Body of pancreas (tissue), 4 donors: ENCODE data around the gene ACSF3. TPM values are rescaled to one million over a fixed set of nuclear protein-coding genes. Genes with fewer than 3 reads are reported as not detected.

Experiments used
- ATAC-seq: fragments of 150-250 bp; one replicate; pipeline ENCODE4 v1.9.1; 2016
- DNase-seq, 4 donors: peaks; one replicate each; pipeline ENCODE4 v3.0.0-alpha.2; 2019
- H3K27ac ChIP-seq, 4 donors: fragments of 200-600 bp; sonication (generic); 1 replicate in 3 of 4; 2 replicates in 1 of 4; pipeline versions ENCODE4 v1.5.1 to v1.6.1; 2016 to 2019; ENCODE audit warnings: mild to moderate bottlenecking in 1 of 4, mixed read lengths in 1 of 4, moderate library complexity in 1 of 4
- H3K27me3 ChIP-seq, 2 donors: fragments of 200-600 bp; sonication (generic); one replicate each; pipeline ENCODE4 v1.6.0; 2016; ENCODE audit warnings: mild to moderate bottlenecking in 1 of 2
- H3K36me3 ChIP-seq, 2 donors: fragments of 200-600 bp; sonication (generic); replicated peaks in 1 of 2; 2 replicates each; pipeline ENCODE4 v1.5.1; 2016; ENCODE audit warnings: low read depth in 2 of 2; ENCODE audit not compliant: insufficient read depth in 1 of 2
- H3K4me1 ChIP-seq: fragments of 200-600 bp; sonication (generic); one replicate; pipeline ENCODE4 v1.6.0; 2016
- H3K4me3 ChIP-seq, 2 donors: fragments of 200-600 bp; sonication (generic); 1 replicate in 1 of 2; 2 replicates in 1 of 2; pipeline ENCODE4 v1.5.1; 2016 to 2019
- H3K9me3 ChIP-seq, 3 donors: fragments of 200-600 bp; sonication (generic); 1 replicate in 2 of 3; 2 replicates in 1 of 3; pipeline ENCODE4 v1.5.1; 2016
- POLR2A ChIP-seq, 3 donors: fragments of 450-650 bp; IDR thresholded peaks; one replicate each; pipeline ENCODE4 v1.6.1; 2016; ENCODE audit warnings: antibody characterized with exemption in 3 of 3, mild to moderate bottlenecking in 2 of 3
- WGBS, 2 donors: methylation state at CpG; one replicate each; pipeline ENCODE4 v1.1.5; 2017; 5-methylcytosine and 5-hydroxymethylcytosine counted together
- intact Hi-C: fragments of 100-400 bp; cut with DNase I; formaldehyde crosslinking; loops from one replicate; pipeline ENCODE4 v1.15.1; 2023
- total RNA-seq, 2 donors: library from RNA; depleted of rRNA; stranded (reverse); fragments of >200 nt; gene quantifications; one replicate each; pipeline ENCODE4 v1.1.0, GENCODE V29; 2016
- TF ChIP-seq, protein P1 (sequence below), 7 experiments: fragments of 450-650 bp in 4 of 7; fragments of 200-600 bp in 3 of 7; sonication (generic) in 3 of 7; IDR thresholded peaks; one replicate each; pipeline ENCODE4 v1.5.1; 2016 to 2019; ENCODE audit warnings: antibody characterized with exemption in 7 of 7

The ACSF3 gene
- total RNA-seq, 2 donors from 2014 or later, result 22.1 to 48.8 TPM

DNA sequence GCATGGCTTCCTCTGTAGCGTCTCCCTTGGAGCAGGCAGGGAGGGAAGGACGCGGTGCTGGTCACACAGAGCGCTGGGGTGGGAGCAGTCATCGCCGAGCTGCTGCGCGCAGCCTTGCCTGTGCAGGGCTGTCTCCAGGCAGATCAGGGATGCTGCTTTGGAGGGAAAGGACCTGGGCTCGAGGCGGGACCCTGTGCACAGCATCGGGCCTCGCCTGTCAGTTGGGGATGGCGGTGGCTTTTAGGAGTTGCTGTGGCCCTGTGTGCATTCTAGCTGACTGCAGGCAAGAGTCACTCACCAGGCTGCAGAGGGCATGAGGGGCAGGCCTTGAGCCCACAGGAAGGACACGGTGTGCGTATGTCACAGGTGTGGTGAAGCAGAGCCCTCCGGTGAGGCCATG lies 10.1 kb downstream of the ACSF3 start:
- no peak for TF ChIP-seq POLR2A (IDR thresholded peaks at IDR 0.05)

DNA sequence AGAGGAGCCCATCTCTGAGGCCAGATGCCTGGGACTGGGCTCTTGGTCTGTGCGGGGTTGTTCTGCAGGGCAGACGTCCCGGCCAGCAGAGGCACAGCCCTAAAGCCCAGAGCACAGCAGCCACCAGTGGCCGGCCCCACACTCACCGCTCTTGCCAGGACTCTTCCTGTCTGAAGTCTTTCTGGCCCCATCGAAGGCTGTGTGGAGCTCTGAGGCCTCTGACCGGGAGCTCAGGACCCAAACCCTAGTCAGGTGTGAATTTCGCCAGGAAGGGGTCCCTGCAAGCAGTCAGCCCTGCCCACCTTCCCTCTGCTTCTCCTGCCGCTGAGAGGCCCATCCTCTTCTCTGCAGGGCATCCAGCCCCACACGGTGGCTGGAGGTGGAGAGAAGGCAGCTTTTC lies 10.7 kb downstream of the ACSF3 start:
- DNase-seq (peak in 1 of 4 donors; percentile 2), ATAC-seq (no peak)
- H3K27ac ChIP-seq, result no peak overlapping the region
- H3K4me3 ChIP-seq, result no peak overlapping the region
- H3K27me3 ChIP-seq, result no peaks in the 10 kb centered on the region
- 76 to 86% methylated on average over 5 to 10 of the region's 10 CpGs for WGBS, 2 donors
- intact Hi-C loops, result no loop called here
- peaks cover 4 to 17% of the 10 kb centered on the region in 2 donors for H3K36me3 ChIP-seq
- no peaks in the 10 kb centered on the region for H3K4me1 ChIP-seq
- H3K9me3 ChIP-seq, result no peaks in the 10 kb centered on the region
- TF ChIP-seq, protein P1, sequence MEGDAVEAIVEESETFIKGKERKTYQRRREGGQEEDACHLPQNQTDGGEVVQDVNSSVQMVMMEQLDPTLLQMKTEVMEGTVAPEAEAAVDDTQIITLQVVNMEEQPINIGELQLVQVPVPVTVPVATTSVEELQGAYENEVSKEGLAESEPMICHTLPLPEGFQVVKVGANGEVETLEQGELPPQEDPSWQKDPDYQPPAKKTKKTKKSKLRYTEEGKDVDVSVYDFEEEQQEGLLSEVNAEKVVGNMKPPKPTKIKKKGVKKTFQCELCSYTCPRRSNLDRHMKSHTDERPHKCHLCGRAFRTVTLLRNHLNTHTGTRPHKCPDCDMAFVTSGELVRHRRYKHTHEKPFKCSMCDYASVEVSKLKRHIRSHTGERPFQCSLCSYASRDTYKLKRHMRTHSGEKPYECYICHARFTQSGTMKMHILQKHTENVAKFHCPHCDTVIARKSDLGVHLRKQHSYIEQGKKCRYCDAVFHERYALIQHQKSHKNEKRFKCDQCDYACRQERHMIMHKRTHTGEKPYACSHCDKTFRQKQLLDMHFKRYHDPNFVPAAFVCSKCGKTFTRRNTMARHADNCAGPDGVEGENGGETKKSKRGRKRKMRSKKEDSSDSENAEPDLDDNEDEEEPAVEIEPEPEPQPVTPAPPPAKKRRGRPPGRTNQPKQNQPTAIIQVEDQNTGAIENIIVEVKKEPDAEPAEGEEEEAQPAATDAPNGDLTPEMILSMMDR (IDR thresholded peaks at IDR 0.05), result no peak
- TF ChIP-seq POLR2A (IDR thresholded peaks at IDR 0.05), result no peak

More for the DNA sequence above, 10.1 kb downstream of the ACSF3 start:
- H3K4me1 ChIP-seq, result no peaks in the 10 kb centered on the region
- peaks cover 4 to 17% of the 10 kb centered on the region in 2 donors for H3K36me3 ChIP-seq
- H3K9me3 ChIP-seq, result no peaks in the 10 kb centered on the region
- WGBS, 2 donors, result 87 to 93% methylated on average over 11 to 16 of the region's 16 CpGs
- no peak overlapping the region for H3K27ac ChIP-seq
- H3K4me3 ChIP-seq, result no peak overlapping the region
- intact Hi-C loops, result no loop called here
- no peaks in the 10 kb centered on the region for H3K27me3 ChIP-seq
- DNase-seq, result no peak
- no peak for ATAC-seq

DNA sequence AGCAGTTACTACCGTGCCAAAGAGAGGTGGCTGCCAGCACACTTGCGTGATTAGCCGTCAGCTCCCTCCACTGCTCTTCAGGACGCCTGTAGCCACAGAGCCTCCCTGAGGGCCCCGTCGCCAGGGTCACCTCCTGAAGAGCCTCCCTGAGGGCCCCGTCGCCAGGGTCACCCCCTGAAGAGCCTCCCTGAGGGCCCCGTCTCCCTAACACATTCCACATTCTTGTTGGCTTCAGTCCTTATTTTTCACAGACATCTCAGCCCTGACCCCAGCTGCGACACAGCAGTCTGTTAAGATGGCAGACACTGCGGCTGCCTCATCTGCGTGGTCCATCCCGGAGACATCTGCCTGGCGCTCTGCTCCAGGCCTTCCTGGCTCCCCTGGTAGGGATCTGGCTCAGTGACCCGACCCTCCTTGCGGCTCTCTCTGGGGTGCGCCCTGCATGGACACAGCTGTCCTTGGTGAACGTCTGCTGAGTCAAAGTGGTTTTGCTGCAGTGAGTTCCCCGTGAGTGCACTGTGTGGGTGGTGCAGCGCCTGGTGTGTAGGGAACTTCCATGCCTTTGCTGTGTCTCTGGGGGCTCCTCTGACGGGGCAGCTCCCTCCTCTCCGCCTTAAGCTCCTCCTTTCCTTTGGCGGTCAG lies 11.4 kb downstream of the ACSF3 start:
- H3K4me3 ChIP-seq, result no peak overlapping the region
- ATAC-seq (no peak), DNase-seq (no peak)
- intact Hi-C loops, result no loop called here
- H3K36me3 ChIP-seq, result peaks cover 4 to 17% of the 10 kb centered on the region in 2 donors
- H3K27ac ChIP-seq, result no peak overlapping the region
- 83 to 88% methylated on average over 15 to 23 of the region's 23 CpGs for WGBS, 2 donors
- TF ChIP-seq POLR2A (IDR thresholded peaks at IDR 0.05), result no peak
- TF ChIP-seq, protein P1 (IDR thresholded peaks at IDR 0.05), result no peak
- H3K4me1 ChIP-seq, result no peaks in the 10 kb centered on the region
- no peaks in the 10 kb centered on the region for H3K9me3 ChIP-seq
- no peaks in the 10 kb centered on the region for H3K27me3 ChIP-seq

DNA sequence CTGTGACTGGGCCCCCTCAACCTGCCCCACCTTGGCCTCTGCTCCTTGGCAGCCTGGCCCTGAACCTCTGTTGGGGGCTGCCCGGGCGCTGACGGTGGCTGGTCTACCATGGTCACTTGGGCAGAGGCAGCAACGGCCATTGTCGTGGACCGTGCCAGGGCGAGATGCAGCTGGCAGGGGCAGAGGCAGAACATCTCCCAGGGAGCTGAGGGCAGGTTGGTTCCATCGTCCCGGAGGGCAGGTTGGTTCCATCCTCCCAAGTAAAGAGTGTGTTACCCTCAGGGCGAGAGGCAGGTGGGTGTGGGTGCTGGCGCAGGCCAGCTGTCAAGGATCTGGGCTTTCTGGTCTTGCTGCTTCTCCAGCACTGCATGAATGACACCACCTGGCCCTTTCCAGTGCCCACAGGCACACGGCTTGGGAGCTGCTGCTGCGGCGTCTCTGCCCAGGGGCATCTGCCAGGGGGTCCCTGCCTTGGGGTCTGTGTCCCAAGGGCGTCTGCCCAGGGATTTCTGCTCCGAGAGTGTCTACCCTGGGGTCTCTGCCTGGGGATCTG lies 12.0 kb downstream of the ACSF3 start:
- Histone ChIP-seq H3K36me3 (peaks cover 4 to 17% of the 10 kb centered on the region in 2 donors), H3K4me3 (no peak overlapping the region), H3K9me3 (no peaks in the 10 kb centered on the region), H3K27me3 (no peaks in the 10 kb centered on the region), H3K4me1 (no peaks in the 10 kb centered on the region), H3K27ac (no peak overlapping the region)
- 94 to 97% methylated on average over 6 to 16 of the region's 16 CpGs for WGBS, 2 donors
- intact Hi-C loops, result no loop called here
- ATAC-seq (no peak), DNase-seq (no peak)
- no peak for TF ChIP-seq POLR2A (IDR thresholded peaks at IDR 0.05)
- TF ChIP-seq, protein P1 (IDR thresholded peaks at IDR 0.05), result no peak

DNA sequence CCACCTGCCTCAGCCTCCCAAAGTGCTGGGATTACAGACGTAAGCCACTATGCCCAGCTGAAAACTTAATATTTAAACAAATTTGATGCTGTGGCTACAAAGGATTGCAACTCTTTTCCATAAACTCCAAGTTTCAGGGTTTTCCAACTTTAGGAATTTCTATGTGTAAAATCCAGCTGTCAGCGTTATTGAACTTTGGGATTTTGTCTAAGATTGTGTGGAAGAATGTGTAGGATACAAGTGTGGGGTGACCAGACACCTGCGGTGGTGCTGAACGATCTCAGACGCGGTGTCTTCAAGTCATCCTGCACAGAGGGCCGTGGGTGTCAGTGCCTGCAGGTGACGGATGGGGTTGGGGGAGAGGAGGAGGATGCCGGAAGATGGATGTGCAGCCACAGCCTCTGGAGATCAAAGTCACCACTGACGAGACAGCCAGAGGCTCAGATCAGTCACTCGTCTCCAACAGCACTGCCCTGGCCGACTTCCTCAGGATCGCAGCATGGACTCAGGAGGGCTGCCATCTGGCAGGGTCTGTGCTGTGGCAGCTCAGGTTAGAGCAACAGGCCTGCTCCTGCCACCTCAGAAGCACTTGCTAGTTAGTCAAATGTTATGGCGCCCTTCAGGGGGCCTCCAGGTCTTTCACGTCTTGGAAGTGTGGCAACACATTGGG lies 13.0 kb downstream of the ACSF3 start:
- intact Hi-C loops, result no loop called here
- Histone ChIP-seq H3K9me3 (no peaks in the 10 kb centered on the region), H3K4me1 (no peaks in the 10 kb centered on the region), H3K27me3 (no peaks in the 10 kb centered on the region), H3K27ac (no peak overlapping the region), H3K36me3 (peaks cover 4 to 15% of the 10 kb centered on the region in 2 donors), H3K4me3 (no peak overlapping the region)
- no peak for TF ChIP-seq POLR2A (IDR thresholded peaks at IDR 0.05)
- TF ChIP-seq, protein P1 (IDR thresholded peaks at IDR 0.05), result no peak
- 85 to 87% methylated on average over 13 to 14 of the region's 15 CpGs for whole genome bisulfite sequencing, 2 donors
- DNase-seq (no peak), ATAC-seq (no peak)
